Astrocyte (in vitro differentiated cells and primary cell): Measurements from ENCODE around the gene ACBD3. TPM values are rescaled to one million over a fixed set of nuclear protein-coding genes. Genes with fewer than 3 reads are reported as not detected.
A peak's percentile ranks its signal among the peaks of the same experiment; 100 is the strongest.

Experiments
- DNase-seq: peaks from one replicate; pipeline ENCODE4 v3.0.0-alpha.2; 2010; ENCODE audit warnings: low read depth
- FAIRE-seq: peaks from 2 replicates; lab custom pipeline; 2011; peaks lifted over from hg19 to GRCh38; lab: Jason Lieb, UNC
- H2AFZ ChIP-seq: 2 replicates; pipeline ENCODE4 v1.6.0; 2012; ENCODE audit warnings: low read depth, low read length, inconsistent platforms
- H3K27ac ChIP-seq: 2 replicates; pipeline ENCODE4 v1.5.1; 2011; ENCODE audit warnings: low read depth, low read length, inconsistent platforms
- H3K27me3 ChIP-seq: 2 replicates; pipeline ENCODE4 v1.6.0; 2011; ENCODE audit warnings: low read length, inconsistent platforms; ENCODE audit not compliant: insufficient read depth
- H3K36me3 ChIP-seq: 2 replicates; pipeline ENCODE4 v1.5.1; 2011; ENCODE audit warnings: low read length, inconsistent platforms; ENCODE audit not compliant: insufficient read depth
- H3K4me1 ChIP-seq: 2 replicates; pipeline ENCODE4 v1.5.1; 2011; ENCODE audit warnings: low read length, inconsistent platforms; ENCODE audit not compliant: insufficient read depth
- H3K4me2 ChIP-seq: 2 replicates; pipeline ENCODE4 v1.6.0; 2012; ENCODE audit warnings: low read length, inconsistent platforms
- H3K4me3 ChIP-seq: 2 replicates; pipeline ENCODE4 v1.5.1; 2011; ENCODE audit warnings: low read depth, mild to moderate bottlenecking, low read length, inconsistent platforms; ENCODE audit not compliant: insufficient read depth
- H3K79me2 ChIP-seq: 2 replicates; pipeline ENCODE4 v1.6.0; 2012; ENCODE audit warnings: mild to moderate bottlenecking, low read length, inconsistent platforms; ENCODE audit not compliant: insufficient read depth
- H3K9ac ChIP-seq: 2 replicates; pipeline ENCODE4 v1.6.0; 2012; ENCODE audit warnings: mild to moderate bottlenecking, low read length, inconsistent platforms
- H3K9me3 ChIP-seq: 2 replicates; pipeline ENCODE4 v1.5.1; 2012; ENCODE audit warnings: low read depth, mild to moderate bottlenecking, low read length, inconsistent platforms; ENCODE audit not compliant: insufficient read depth
- H4K20me1 ChIP-seq: 2 replicates; pipeline ENCODE4 v1.6.0; 2012; ENCODE audit warnings: low read length, inconsistent platforms; ENCODE audit not compliant: insufficient read depth
- H3K27ac Mint-ChIP-seq: one replicate; pipeline ENCODE4 v1.8.0; 2021; ENCODE audit warnings: mild to moderate bottlenecking, mixed read lengths; ENCODE audit not compliant: unreplicated experiment
- H3K27me3 Mint-ChIP-seq: one replicate; pipeline ENCODE4 v1.8.0; 2021; ENCODE audit warnings: low read depth, mixed read lengths; ENCODE audit not compliant: unreplicated experiment
- H3K36me3 Mint-ChIP-seq: one replicate; pipeline ENCODE4 v1.8.0; 2021; ENCODE audit warnings: low read depth, mixed read lengths; ENCODE audit not compliant: unreplicated experiment
- H3K4me1 Mint-ChIP-seq: one replicate; pipeline ENCODE4 v1.8.0; 2021; ENCODE audit warnings: low read depth, mixed read lengths; ENCODE audit not compliant: unreplicated experiment
- H3K4me3 Mint-ChIP-seq: one replicate; pipeline ENCODE4 v1.8.0; 2021; ENCODE audit warnings: mild to moderate bottlenecking, moderate library complexity, mixed read lengths; ENCODE audit not compliant: unreplicated experiment
- H3K9me3 Mint-ChIP-seq: one replicate; pipeline ENCODE4 v1.8.0; 2021; ENCODE audit warnings: mild to moderate bottlenecking, mixed read lengths; ENCODE audit not compliant: unreplicated experiment
- CTCF ChIP-seq: IDR thresholded peaks from 2 replicates; pipeline ENCODE4 v1.5.1; 2011; ENCODE audit warnings: low read depth, mild to moderate bottlenecking, inconsistent platforms, low read length, moderate library complexity; ENCODE audit not compliant: insufficient read depth
- EZH2 ChIP-seq: IDR thresholded peaks from 2 replicates; pipeline ENCODE4 v1.6.1; 2012; ENCODE audit warnings: mild to moderate bottlenecking, low read length, inconsistent platforms; ENCODE audit not compliant: insufficient read depth
- total RNA-seq: library from RNA; stranded (reverse); gene quantifications from 2 replicates; pipeline ENCODE4 v1.2.1, GENCODE V29; 2021

ACBD3 gene
- total RNA-seq, 1 donor from 2014 or later: 66.7 TPM

GRCh38 chr1:226097866-226098625 lies 88.5 kb downstream of the ACBD3 start:
- H3K36me3 Mint-ChIP-seq: peaks cover 1% of the 10 kb centered on the region
- Histone ChIP-seq H3K79me2 (no peaks in the 10 kb centered on the region), H3K9ac (peak overlapping the region; percentile 51), H3K36me3 (no peaks in the 10 kb centered on the region), H3K4me1 (peaks cover 15% of the 10 kb centered on the region), H3K9me3 (no peaks in the 10 kb centered on the region), H2AFZ (no peak overlapping the region), H3K27ac (no peak overlapping the region), H3K27me3 (peaks cover 5% of the 10 kb centered on the region), H4K20me1 (no peaks in the 10 kb centered on the region), H3K4me2 (peak overlapping the region; percentile 57), H3K4me3 (no peak overlapping the region)
- DNase-seq (peak; percentile 83), FAIRE-seq (no peak)
- H3K4me1 Mint-ChIP-seq: peaks cover 2% of the 10 kb centered on the region
- TF ChIP-seq EZH2: no peak
- no peak for TF ChIP-seq CTCF
- H3K4me3 Mint-ChIP-seq: no peak overlapping the region
- H3K9me3 Mint-ChIP-seq: no peaks in the 10 kb centered on the region
- peaks cover 23% of the 10 kb centered on the region for H3K27me3 Mint-ChIP-seq
- no peak overlapping the region for H3K27ac Mint-ChIP-seq

- DNase-seq: no peak
These were observed 91.3 kb downstream of the ACBD3 start for GRCh38 chr1:226095286-226095685.

More at GRCh38 chr1:226095286-226095685, 91.3 kb downstream of the ACBD3 start:
- no peak overlapping the region for H3K27ac ChIP-seq
- H3K4me3 ChIP-seq: no peak overlapping the region
- H3K36me3 ChIP-seq: no peaks in the 10 kb centered on the region
- no peak for FAIRE-seq
- TF ChIP-seq CTCF (no peak), EZH2 (no peak)
- H3K27me3 ChIP-seq: peaks cover 5% of the 10 kb centered on the region
- no peak overlapping the region for H3K9ac ChIP-seq
- Mint-ChIP-seq H3K9me3 (peaks cover 5% of the 10 kb centered on the region), H3K36me3 (peaks cover 1% of the 10 kb centered on the region), H3K27me3 (peaks cover 18% of the 10 kb centered on the region), H3K27ac (no peak overlapping the region), H3K4me3 (no peak overlapping the region), H3K4me1 (peaks cover 2% of the 10 kb centered on the region)
- no peak overlapping the region for H3K4me2 ChIP-seq
- no peaks in the 10 kb centered on the region for H4K20me1 ChIP-seq
- no peaks in the 10 kb centered on the region for H3K9me3 ChIP-seq
- no peak overlapping the region for H2AFZ ChIP-seq
- H3K4me1 ChIP-seq: peaks cover 9% of the 10 kb centered on the region
- H3K79me2 ChIP-seq: no peaks in the 10 kb centered on the region

Other genes with a start within 250 kb of the ACBD3 start
- 7.0 and 12.9 TPM in 2 replicates for gene LEFTY2, start 245.5 kb downstream of the ACBD3 start, total RNA-seq
- 25.3 and 26.1 TPM in 2 replicates for gene SDE2, start 187.4 kb downstream of the ACBD3 start, total RNA-seq
- gene H3-3A, start 124.0 kb downstream of the ACBD3 start, total RNA-seq: 340 and 375 TPM in 2 replicates
- 0.16 TPM in 1 of 2 replicates, not detected in the other for gene MIXL1, start 36.9 kb upstream of the ACBD3 start, total RNA-seq
- 2.5 and 4.0 TPM in 2 replicates for gene LIN9, start 122.4 kb upstream of the ACBD3 start, total RNA-seq
- gene PARP1, start 221.4 kb upstream of the ACBD3 start, total RNA-seq: 49.8 and 57.8 TPM in 2 replicates